ENCODE results near the gene USP37.

USP37 gene

GRCh38 chr2:218458598-218458997, 109.6 kb downstream of the USP37 start:
- Histone ChIP-seq H3K36me3 (ENCODE audit: control insufficient read depth, insufficient read depth, low read length) (no peaks in the 10 kb centered on the region), H3K27me3 (ENCODE audit: control insufficient read depth, insufficient read depth, low read length) (no peaks in the 10 kb centered on the region), H3K9me3 (ENCODE audit: control insufficient read depth, low read length) (no peaks in the 10 kb centered on the region), H3K9ac (ENCODE audit: low read length) (no peak overlapping the region), H3K4me1 (ENCODE audit: control insufficient read depth, insufficient read depth, low read length) (no peaks in the 10 kb centered on the region), H3K4me3 (ENCODE audit: low read length) (no peak overlapping the region)

GRCh38 chr2:218456849-218457248, 111.3 kb downstream of the USP37 start:
- H3K36me3 ChIP-seq (ENCODE audit: control insufficient read depth, insufficient read depth, low read length), result no peaks in the 10 kb centered on the region
- no peaks in the 10 kb centered on the region for H3K9me3 ChIP-seq (ENCODE audit: control insufficient read depth, low read length)
- no peaks in the 10 kb centered on the region for H3K27me3 ChIP-seq (ENCODE audit: control insufficient read depth, insufficient read depth, low read length)

GRCh38 chr2:218452079-218452478, 116.1 kb downstream of the USP37 start:
- Histone ChIP-seq H3K9ac (ENCODE audit: low read length) (no peak overlapping the region), H3K4me1 (ENCODE audit: control insufficient read depth, insufficient read depth, low read length) (peaks cover 9% of the 10 kb centered on the region), H3K27me3 (ENCODE audit: control insufficient read depth, insufficient read depth, low read length) (no peaks in the 10 kb centered on the region), H3K36me3 (ENCODE audit: control insufficient read depth, insufficient read depth, low read length) (peaks cover 5% of the 10 kb centered on the region), H3K9me3 (ENCODE audit: control insufficient read depth, low read length) (no peaks in the 10 kb centered on the region), H3K4me3 (ENCODE audit: low read length) (no peak overlapping the region)

More at GRCh38 chr2:218456849-218457248, 111.3 kb downstream of the USP37 start:
- Histone ChIP-seq H3K9ac (ENCODE audit: low read length) (no peak overlapping the region), H3K4me1 (ENCODE audit: control insufficient read depth, insufficient read depth, low read length) (no peaks in the 10 kb centered on the region), H3K4me3 (ENCODE audit: low read length) (no peak overlapping the region)

GRCh38 chr2:218448934-218449333, 119.2 kb downstream of the USP37 start:
- Histone ChIP-seq H3K9me3 (ENCODE audit: control insufficient read depth, low read length) (no peaks in the 10 kb centered on the region), H3K36me3 (ENCODE audit: control insufficient read depth, insufficient read depth, low read length) (peaks cover 5% of the 10 kb centered on the region), H3K27me3 (ENCODE audit: control insufficient read depth, insufficient read depth, low read length) (no peaks in the 10 kb centered on the region)

GRCh38 chr2:218447072-218447471, 121.1 kb downstream of the USP37 start:
- H3K9ac ChIP-seq (ENCODE audit: low read length), result no peak overlapping the region
- H3K4me3 ChIP-seq (ENCODE audit: low read length), result no peak overlapping the region
- no peaks in the 10 kb centered on the region for H3K27me3 ChIP-seq (ENCODE audit: control insufficient read depth, insufficient read depth, low read length)
- peaks cover 5% of the 10 kb centered on the region for H3K36me3 ChIP-seq (ENCODE audit: control insufficient read depth, insufficient read depth, low read length)
- peaks cover 22% of the 10 kb centered on the region for H3K4me1 ChIP-seq (ENCODE audit: control insufficient read depth, insufficient read depth, low read length)
- no peaks in the 10 kb centered on the region for H3K9me3 ChIP-seq (ENCODE audit: control insufficient read depth, low read length)

More at GRCh38 chr2:218448934-218449333, 119.2 kb downstream of the USP37 start:
- peaks cover 22% of the 10 kb centered on the region for H3K4me1 ChIP-seq (ENCODE audit: control insufficient read depth, insufficient read depth, low read length)
- no peak overlapping the region for H3K4me3 ChIP-seq (ENCODE audit: low read length)
- H3K9ac ChIP-seq (ENCODE audit: low read length), result no peak overlapping the region

GRCh38 chr2:218446547-218446946, 121.6 kb downstream of the USP37 start:
- Histone ChIP-seq H3K27me3 (ENCODE audit: control insufficient read depth, insufficient read depth, low read length) (no peaks in the 10 kb centered on the region), H3K4me3 (ENCODE audit: low read length) (no peak overlapping the region), H3K4me1 (ENCODE audit: control insufficient read depth, insufficient read depth, low read length) (peaks cover 22% of the 10 kb centered on the region), H3K9ac (ENCODE audit: low read length) (no peak overlapping the region), H3K9me3 (ENCODE audit: control insufficient read depth, low read length) (no peaks in the 10 kb centered on the region), H3K36me3 (ENCODE audit: control insufficient read depth, insufficient read depth, low read length) (peaks cover 5% of the 10 kb centered on the region)

GRCh38 chr2:218445602-218446001, 122.5 kb downstream of the USP37 start:
- Histone ChIP-seq H3K9me3 (ENCODE audit: control insufficient read depth, low read length) (no peaks in the 10 kb centered on the region), H3K4me1 (ENCODE audit: control insufficient read depth, insufficient read depth, low read length) (peaks cover 22% of the 10 kb centered on the region), H3K27me3 (ENCODE audit: control insufficient read depth, insufficient read depth, low read length) (no peaks in the 10 kb centered on the region), H3K4me3 (ENCODE audit: low read length) (no peak overlapping the region), H3K9ac (ENCODE audit: low read length) (no peak overlapping the region), H3K36me3 (ENCODE audit: control insufficient read depth, insufficient read depth, low read length) (peaks cover 5% of the 10 kb centered on the region)

- Histone ChIP-seq H3K9ac (ENCODE audit: low read length) (no peak overlapping the region), H3K4me3 (ENCODE audit: low read length) (no peak overlapping the region), H3K27me3 (ENCODE audit: control insufficient read depth, insufficient read depth, low read length) (no peaks in the 10 kb centered on the region), H3K4me1 (ENCODE audit: control insufficient read depth, insufficient read depth, low read length) (peaks cover 22% of the 10 kb centered on the region), H3K9me3 (ENCODE audit: control insufficient read depth, low read length) (no peaks in the 10 kb centered on the region), H3K36me3 (ENCODE audit: control insufficient read depth, insufficient read depth, low read length) (peaks cover 4% of the 10 kb centered on the region)
These were observed 123.3 kb downstream of the USP37 start for GRCh38 chr2:218444692-218445357.

GRCh38 chr2:218438596-218438995, 129.6 kb downstream of the USP37 start:
- Histone ChIP-seq H3K36me3 (ENCODE audit: control insufficient read depth, insufficient read depth, low read length) (no peaks in the 10 kb centered on the region), H3K4me1 (ENCODE audit: control insufficient read depth, insufficient read depth, low read length) (peaks cover 6% of the 10 kb centered on the region), H3K27me3 (ENCODE audit: control insufficient read depth, insufficient read depth, low read length) (no peaks in the 10 kb centered on the region), H3K9ac (ENCODE audit: low read length) (no peak overlapping the region), H3K9me3 (ENCODE audit: control insufficient read depth, low read length) (no peaks in the 10 kb centered on the region), H3K4me3 (ENCODE audit: low read length) (no peak overlapping the region)

GRCh38 chr2:218437969-218438368, 130.2 kb downstream of the USP37 start:
- Histone ChIP-seq H3K9ac (ENCODE audit: low read length) (no peak overlapping the region), H3K36me3 (ENCODE audit: control insufficient read depth, insufficient read depth, low read length) (no peaks in the 10 kb centered on the region), H3K27me3 (ENCODE audit: control insufficient read depth, insufficient read depth, low read length) (no peaks in the 10 kb centered on the region), H3K4me3 (ENCODE audit: low read length) (no peak overlapping the region), H3K9me3 (ENCODE audit: control insufficient read depth, low read length) (no peaks in the 10 kb centered on the region), H3K4me1 (ENCODE audit: control insufficient read depth, insufficient read depth, low read length) (peaks cover 6% of the 10 kb centered on the region)

- Histone ChIP-seq H3K4me1 (ENCODE audit: control insufficient read depth, insufficient read depth, low read length) (peaks cover 6% of the 10 kb centered on the region), H3K4me3 (ENCODE audit: low read length) (no peak overlapping the region), H3K9ac (ENCODE audit: low read length) (no peak overlapping the region), H3K27me3 (ENCODE audit: control insufficient read depth, insufficient read depth, low read length) (no peaks in the 10 kb centered on the region), H3K9me3 (ENCODE audit: control insufficient read depth, low read length) (no peaks in the 10 kb centered on the region), H3K36me3 (ENCODE audit: control insufficient read depth, insufficient read depth, low read length) (no peaks in the 10 kb centered on the region)
These were observed 131.2 kb downstream of the USP37 start for GRCh38 chr2:218436992-218437391.

GRCh38 chr2:218435003-218435982, 132.9 kb downstream of the USP37 start:
- Histone ChIP-seq H3K4me3 (ENCODE audit: low read length) (no peak overlapping the region), H3K36me3 (ENCODE audit: control insufficient read depth, insufficient read depth, low read length) (no peaks in the 10 kb centered on the region), H3K9ac (ENCODE audit: low read length) (no peak overlapping the region), H3K4me1 (ENCODE audit: control insufficient read depth, insufficient read depth, low read length) (peaks cover 6% of the 10 kb centered on the region), H3K27me3 (ENCODE audit: control insufficient read depth, insufficient read depth, low read length) (no peaks in the 10 kb centered on the region), H3K9me3 (ENCODE audit: control insufficient read depth, low read length) (no peaks in the 10 kb centered on the region)
